IPS-NIHi11 (cell line): ENCODE measurements around the gene PCED1A.
"Not testable (repeated sequence)": the region's sequence is repeated elsewhere in the genome, so short reads cannot be mapped to it uniquely, and the experiment has no call there.

ENCODE experiments used
- DNase-seq: peaks from one replicate; pipeline ENCODE4 v3.0.0; 2012; ENCODE audit warnings: mixed read lengths, low spot score

PCED1A gene

GRCh38 chr20:2826655-2827054, 13.8 kb downstream of the PCED1A start:
- DNase-seq, result no peak

- no peak for DNase-seq
These were observed 14.7 kb downstream of the PCED1A start for GRCh38 chr20:2825761-2826160.

DNA sequence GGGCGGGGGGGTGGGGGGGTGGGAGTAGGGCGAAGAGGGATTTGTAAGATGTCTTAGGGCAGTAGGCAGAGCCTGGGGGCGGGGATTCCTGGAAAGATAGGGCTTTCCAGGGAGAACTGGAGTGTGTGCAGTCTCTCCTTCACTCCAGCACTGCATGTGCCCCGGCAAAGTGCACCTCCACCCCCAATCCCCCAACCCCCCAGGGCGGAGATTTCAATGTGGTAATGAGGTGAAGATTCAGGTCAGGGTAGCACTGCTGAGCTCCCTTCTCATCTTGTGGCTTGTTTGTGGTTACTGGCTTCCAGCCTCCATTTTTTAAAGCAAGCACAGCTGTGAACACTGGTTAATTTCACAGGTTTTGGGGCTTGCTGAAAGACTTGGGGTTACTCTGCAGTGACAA, 18.4 kb downstream of the PCED1A start:
- no peak for DNase-seq

DNA sequence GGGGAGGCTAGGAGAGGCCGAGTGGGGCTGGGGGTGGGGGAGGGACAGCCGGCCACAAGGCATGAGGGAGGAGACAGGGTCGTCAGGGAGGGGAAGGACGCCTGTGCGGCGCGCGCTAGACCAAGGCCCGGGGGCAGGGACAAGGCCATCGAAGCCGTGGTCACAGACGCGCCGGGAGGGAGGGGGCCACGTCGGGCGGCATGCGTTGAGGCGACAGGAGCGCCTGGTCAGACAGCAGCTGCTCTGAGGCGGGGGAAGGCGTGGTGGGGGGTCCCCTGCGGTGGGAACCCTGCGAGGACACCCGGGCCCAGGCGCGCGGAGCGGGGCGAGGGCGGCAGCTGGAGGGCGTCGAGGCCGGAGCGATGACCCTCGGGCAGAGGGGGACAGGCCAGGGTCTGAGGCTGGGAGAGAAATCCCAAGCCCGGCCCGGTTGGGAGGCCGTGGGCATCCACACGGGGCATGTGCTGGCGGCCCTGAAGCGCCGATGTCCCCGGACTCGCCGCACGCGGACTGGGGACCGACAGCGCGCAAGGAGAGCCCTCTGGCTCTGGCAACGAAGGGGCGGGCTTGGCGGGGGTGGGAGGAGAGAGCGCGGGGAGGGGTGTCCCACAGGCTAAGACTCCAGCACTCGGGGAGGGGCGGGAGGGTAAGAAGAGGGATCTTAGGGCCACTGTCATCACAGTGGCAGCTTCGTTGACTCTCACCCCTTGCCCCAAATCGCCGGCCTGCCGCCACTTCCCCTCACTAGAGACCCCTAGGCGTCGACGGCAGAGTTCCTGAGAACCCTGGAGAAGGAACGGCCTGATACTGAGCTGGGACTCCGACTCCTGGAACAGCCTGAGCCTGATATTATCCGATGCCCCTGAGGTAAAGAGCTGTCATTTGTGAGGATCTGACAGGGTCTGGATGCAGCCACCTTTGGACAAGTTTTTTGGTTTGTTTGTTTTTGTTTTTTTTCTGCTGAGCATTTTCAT, 19.3 kb downstream of the PCED1A start:
- peak; percentile 47 for DNase-seq

DNA sequence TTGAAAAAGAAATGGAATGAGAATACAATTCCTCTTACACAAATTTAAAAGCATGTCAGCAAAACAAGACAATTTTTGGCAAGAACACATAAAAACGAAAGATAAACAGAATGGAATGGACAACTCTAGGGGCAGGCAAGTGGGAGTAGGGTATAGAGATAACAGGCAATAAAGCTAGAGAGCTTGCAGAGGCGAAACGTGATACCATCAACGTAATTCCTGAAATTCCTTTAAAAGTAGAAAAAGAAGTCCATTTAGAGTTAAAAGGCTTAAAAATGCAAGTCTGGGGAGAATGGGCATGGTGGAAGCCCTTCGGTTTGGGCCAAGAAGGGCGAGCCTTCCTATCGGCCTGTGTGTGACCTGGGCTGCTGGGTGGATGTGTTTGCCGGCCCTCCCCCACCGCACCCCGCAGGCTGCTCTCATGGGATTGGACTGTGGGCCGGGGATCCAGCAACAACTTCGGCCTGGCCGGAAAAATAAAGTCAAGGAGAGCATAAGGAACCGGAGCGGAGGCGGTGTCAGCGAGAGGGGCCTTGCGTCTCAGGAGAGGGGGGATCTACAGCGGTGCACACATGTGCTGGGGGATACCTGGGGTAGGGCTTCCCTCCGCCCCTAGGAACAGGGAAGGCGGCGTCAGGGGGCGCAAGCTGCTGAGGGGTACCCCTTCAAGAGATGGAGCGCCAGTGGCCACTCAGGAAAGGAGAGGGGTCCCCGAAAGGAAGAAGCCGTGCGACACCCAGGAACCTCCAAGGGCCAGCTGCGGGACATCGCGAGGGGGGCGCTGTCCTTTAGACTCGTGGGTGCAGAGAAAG, 20.2 kb downstream of the PCED1A start:
- peak; percentile 70 for DNase-seq

DNA sequence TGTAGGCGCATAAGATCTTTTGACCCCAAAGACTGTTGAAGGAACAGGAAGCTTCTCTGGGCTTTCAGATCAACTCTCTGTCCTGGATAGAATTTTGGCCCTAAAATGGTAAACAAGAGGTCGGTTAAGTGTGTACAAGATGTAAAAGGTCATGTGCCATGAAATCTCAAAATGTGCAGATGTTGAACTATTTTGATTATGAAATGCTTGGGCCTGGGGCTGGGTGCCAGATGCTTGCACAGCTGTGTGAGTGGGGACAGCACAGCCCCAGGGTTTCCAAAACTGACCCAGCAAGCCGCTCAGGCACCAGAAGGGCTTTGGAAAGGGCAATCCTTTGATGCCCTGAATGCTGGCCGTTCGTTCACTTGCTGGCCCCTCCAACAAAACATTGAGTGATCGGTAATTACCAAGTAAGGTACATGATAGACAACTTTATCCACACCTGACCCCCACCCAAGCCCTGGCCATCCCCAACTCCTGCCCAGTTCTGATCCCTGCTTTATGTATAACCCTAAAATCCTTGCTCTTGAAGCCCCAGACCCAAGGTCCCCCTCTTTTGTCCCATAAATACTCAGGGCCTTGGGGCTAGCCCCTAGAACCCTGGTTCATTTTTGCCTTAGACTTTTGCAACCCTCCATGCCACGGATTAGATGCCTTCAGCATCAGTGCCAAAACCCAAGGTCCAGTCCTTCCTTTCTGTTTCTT, 22.4 kb downstream of the PCED1A start:
- no peak for DNase-seq

DNA sequence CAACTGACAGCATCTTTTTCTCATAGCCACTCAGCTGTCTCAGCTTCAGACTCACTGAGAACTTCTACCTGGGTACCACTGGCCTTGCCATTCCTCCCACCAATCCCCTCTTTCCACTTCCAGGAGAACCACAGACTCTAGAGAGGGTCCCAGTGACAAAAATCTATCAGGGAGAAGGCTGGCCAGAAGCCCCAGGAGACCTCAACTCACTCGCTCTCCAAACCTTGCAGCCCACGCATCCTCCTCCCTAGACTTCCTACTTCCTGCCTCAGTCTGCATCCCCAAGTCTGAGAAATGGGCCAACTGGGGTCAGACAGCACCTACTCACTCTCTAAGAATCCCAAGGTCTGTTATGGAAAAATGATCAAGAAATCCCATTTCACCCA, 23.1 kb downstream of the PCED1A start:
- DNase-seq, result no peak

DNA sequence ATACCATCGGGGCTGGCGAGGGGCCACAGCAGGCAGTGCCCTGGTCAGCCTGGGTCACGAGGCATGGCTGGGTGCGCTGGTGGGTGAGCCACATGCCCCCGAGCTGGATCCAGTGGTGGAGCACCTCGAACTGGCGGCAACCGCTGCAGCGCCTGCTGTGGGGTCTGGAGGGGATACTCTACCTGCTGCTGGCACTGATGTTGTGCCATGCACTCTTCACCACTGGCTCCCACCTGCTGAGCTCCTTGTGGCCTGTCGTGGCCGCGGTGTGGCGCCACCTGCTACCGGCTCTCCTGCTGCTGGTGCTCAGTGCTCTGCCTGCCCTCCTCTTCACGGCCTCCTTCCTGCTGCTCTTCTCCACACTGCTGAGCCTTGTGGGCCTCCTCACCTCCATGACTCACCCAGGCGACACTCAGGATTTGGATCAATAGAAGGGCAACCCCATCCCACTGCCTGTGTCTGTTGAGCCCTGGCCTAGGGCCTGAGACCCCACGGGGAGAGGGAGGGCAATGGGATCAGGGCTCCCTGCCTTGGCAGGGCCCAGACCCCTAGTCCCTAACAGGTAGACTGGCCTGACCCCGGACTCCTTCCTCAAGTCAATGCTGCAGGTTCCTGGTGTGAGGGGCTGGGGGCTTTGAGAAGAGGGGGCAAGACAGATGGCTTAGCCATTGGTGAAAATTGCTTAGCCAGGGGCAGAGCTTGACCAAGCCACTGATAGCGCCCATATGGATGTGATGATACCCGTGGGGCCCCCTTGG, 23.7 kb downstream of the PCED1A start:
- DNase-seq, result peak; percentile 52

DNA sequence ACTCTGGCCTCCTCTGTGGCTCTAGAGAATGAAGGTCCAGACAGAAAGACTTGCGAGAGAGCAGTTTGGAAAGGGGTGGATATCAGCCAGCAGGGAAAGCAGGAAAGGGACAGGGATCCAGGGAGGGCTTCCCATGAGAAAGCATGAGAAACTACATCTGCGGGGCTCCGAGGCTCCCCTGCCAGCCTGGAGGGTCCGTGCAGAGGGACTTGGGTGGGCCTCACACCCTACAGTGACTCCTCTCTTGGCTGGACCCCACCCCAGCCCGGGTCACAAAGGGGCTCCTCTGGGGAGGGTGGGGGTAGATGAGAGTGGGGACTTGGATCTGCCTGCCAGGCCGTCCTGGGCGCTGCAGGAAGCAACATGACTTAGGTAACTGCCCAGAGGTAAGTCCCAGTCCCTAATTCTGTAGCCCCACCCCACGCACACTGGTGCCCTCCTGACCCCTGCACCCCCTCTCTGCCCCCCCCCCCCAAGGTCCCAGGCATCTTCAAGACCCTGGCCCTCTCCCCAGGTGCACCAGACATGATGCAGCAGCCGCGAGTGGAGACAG, 24.3 kb downstream of the PCED1A start, which contains the start of gene TMEM239:
TSS of gene TMEM239 (plus strand) at position 335 of the 553 bp plus-strand sequence. CDS start at position 526, 191 bp downstream.
- DNase-seq, result no peak

GRCh38 chr20:2815242-2815900, 25.1 kb downstream of the PCED1A start:
- DNase-seq, result no peak

GRCh38 chr20:2814587-2815051, 25.8 kb downstream of the PCED1A start, which contains the start of gene C20orf141:
Gene C20orf141, plus strand, starts transcription at chr20:2814987. Its CDS starts 198 bp downstream, at chr20:2815185.
- DNase-seq, result no peak

DNA sequence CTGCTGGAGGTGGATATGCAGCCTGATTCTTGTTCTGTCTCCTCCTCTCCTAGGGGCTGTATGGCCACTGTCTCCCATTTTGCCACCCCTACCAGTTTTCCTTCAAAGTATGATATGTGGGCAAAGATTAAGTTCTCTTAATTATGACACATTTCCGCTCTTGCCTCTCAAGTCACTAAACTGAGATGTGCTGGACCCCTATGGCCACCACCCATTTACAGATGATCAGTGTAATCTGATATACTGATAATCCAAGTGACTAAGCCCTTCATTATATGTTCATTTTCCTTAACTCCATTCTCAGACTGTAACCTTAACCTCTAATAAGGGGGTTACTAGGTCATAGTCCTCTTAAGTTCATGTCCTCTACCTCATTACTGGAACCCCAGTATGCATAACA, 26.4 kb downstream of the PCED1A start:
- no peak for DNase-seq

GRCh38 chr20:2812189-2812588, 28.3 kb downstream of the PCED1A start:
- DNase-seq, result no peak

DNA sequence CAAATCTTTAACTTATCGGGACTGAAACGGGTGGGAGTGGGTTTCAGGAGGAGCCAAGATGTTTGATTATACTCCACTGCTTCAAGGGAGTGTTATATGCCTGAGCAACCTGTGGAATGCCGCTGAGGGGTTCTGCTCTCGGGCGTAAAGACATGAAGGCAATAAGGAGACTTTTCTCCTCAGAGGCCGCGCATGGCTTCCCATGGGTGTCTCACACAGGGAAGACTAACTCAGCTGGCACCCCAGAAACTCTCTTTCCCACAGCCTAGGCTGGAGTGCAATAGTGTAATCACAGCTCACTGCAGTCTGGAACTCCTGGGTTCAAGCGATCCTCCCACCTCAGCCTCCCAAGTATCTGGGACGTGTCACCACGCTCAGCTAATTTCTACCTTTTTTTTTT, 30.8 kb downstream of the PCED1A start:
- DNase-seq, result no peak

DNA sequence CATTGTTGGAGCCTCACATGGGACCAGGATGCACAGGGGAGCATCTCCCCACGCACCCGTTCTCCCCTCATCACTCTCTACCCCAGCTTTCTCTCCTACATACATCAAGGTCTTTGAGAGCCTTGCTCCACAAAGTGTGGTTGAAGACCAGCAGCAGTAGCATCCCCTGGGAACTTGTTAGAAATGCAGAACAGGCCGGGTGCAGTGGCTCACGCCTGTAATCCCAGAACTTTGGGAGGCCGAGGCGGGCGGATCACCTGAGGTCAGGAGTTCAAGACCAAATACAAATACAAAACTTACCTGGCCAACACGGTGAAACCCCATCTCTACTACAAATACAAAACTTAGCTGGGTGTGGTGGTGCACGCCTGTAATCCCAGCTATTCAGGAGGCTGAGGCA, 32.5 kb downstream of the PCED1A start:
- DNase-seq, result not testable (repeated sequence)

DNA sequence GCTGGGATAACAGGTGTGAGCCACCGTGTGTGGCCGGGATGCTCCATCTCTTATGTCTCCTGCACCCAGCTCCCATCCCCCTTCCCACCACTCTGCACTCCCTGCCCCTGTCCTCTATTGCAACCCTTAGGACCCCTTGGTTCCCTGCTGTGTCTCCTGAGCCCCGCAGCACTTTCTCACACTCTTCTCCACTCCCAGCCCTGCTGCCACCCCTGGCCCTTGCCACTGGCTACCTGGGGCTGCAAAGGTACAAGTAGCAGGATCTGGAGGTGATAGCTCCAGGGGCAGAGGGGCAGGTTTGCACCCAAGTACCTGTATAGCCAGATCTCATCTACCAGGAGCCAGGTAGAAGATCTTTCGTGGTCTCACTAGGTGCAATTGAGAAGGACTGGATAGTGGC, 33.4 kb downstream of the PCED1A start:
- DNase-seq, result no peak

DNA sequence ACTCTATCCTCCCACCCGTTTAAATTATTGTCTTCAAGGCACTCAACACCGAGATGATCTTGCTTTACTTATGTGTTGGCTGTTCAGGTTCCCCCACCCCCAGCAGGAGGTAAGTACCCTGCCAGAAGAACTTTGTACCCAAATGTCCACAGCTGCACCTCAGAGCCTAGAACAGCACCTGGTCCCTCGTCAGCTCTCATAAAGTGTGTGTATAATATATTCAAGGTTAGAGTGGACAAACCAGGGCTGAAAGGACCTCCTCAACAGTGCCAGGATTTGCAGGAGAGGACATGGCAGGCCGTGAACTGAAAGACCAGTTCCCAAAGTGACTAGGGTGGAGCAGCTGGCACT, 34.1 kb downstream of the PCED1A start:
- no peak for DNase-seq

DNA sequence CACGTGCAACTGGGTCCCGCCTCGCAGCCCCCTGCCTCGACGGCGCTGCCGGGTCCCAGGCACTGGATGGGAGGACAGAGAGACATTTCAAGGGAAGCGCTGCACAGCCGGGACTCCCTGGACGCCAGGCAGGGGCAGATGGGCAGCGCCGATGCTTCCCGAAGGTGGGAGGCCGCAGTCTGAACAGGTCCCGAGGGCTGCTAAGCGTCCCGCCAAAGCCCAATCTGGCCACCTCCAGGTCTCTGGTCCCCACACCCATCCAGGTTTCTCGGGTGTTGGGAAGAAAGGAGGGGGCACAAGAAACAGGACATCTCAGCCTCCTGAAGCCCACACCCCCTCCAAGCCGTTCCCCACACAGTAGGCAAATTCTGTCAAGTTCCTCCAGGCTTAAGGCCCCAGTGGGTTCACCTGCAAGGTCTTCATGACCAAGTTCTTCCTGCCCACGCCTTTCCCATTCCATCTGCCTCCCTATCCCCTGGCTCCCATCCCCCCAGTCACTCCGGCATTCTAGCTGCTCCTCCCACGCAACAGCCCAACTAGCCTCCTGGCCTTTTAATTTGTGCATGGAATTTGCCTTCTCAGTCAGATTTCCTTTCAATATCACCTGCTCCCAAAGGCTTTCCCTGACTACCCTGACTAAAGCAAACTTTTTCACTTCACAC, 34.6 kb downstream of the PCED1A start:
- peak; percentile 43 for DNase-seq

DNA sequence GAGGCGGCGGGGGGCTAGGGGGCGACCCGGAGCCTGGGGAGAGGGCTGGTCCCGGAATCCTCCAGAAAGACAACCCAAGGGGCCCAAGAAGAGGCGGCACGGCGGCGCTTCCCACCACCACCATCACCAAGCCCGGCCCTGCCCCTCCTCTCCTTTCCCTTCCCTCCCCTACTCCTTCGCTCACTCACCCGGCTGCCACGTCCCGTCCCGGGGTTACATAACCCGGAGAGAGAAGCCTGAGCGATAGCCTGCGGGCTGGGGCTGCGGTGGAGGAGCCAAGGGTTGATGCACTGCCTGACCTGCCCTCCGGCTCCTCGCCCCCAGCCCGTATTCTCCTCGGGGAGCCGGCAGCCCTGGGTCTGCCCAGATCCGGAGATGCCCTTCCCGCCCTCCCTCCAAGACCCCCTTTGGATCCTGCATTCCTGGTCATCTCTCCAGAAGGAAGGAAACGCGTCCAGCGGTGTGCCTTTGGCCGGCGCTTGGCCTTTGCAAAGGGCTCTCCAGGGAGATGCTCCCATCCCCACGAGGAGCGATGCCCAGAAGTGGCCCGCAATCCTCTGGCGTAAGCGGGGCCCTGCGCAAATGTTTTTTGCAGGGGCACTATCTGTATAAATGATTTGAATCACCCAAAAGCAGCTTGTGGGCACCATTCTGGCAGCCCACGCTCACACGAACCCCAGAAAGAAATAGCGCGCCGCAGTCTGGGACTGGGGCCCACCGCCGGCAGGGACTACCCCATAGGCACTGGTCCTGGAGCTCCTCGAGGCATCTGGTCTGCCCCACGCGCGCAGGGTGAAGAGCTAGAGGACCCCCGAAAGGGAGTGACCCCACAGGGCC, 35.4 kb downstream of the PCED1A start:
- peak; percentile 52 for DNase-seq
